Endothelial cell (in vitro differentiated cells): ENCODE results near the gene MACROD2. TPM values are rescaled to one million over a fixed set of nuclear protein-coding genes. Genes with fewer than 3 reads are reported as not detected.

ENCODE experiments used
- DNase-seq: peaks from one replicate; pipeline ENCODE4 v3.0.0; 2021; ENCODE audit warnings: low spot score
- H3K27ac Mint-ChIP-seq: one replicate; pipeline ENCODE4 v1.8.0; 2021; ENCODE audit warnings: mixed read lengths, inconsistent platforms; ENCODE audit not compliant: unreplicated experiment
- H3K27me3 Mint-ChIP-seq: one replicate; pipeline ENCODE4 v1.8.0; 2021; ENCODE audit warnings: mild to moderate bottlenecking, moderate library complexity, mixed read lengths, inconsistent platforms; ENCODE audit not compliant: unreplicated experiment
- H3K36me3 Mint-ChIP-seq: one replicate; pipeline ENCODE4 v1.8.0; 2021; ENCODE audit warnings: mild to moderate bottlenecking, low read depth, mixed read lengths, inconsistent platforms; ENCODE audit not compliant: unreplicated experiment
- H3K4me1 Mint-ChIP-seq: one replicate; pipeline ENCODE4 v1.8.0; 2021; ENCODE audit warnings: mild to moderate bottlenecking, mixed read lengths, inconsistent platforms; ENCODE audit not compliant: unreplicated experiment
- H3K4me3 Mint-ChIP-seq: one replicate; pipeline ENCODE4 v1.8.0; 2021; ENCODE audit warnings: mild to moderate bottlenecking, mixed read lengths, inconsistent platforms; ENCODE audit not compliant: unreplicated experiment
- H3K9me3 Mint-ChIP-seq: one replicate; pipeline ENCODE4 v1.8.0; 2021; ENCODE audit warnings: mixed read lengths, inconsistent platforms; ENCODE audit not compliant: unreplicated experiment
- CTCF ChIP-seq: fragments of 200-600 bp; sonication (generic); IDR thresholded peaks from one replicate; pipeline ENCODE4 v1.5.0; 2021; ENCODE audit warnings: antibody characterized with exemption; ENCODE audit not compliant: unreplicated experiment
- total RNA-seq: library from RNA; stranded (reverse); fragmentation: NEBNext Ultra II Directional; extraction: Animal tissue kit (Norgen Biotek cat#: 25700); gene quantifications from one replicate; pipeline ENCODE4 v1.2.1, GENCODE V29; 2021; ENCODE audit not compliant: unreplicated experiment

MACROD2 gene
- total RNA-seq, 1 donor from 2014 or later, result 6.4 TPM

GRCh38 chr20:15179381-15179780, 1184.1 kb downstream of the MACROD2 start:
- Mint-ChIP-seq H3K27me3 (no peaks in the 10 kb centered on the region), H3K9me3 (no peaks in the 10 kb centered on the region), H3K36me3 (no peaks in the 10 kb centered on the region), H3K4me1 (no peaks in the 10 kb centered on the region), H3K4me3 (no peak overlapping the region), H3K27ac (no peak overlapping the region)
- TF ChIP-seq CTCF, result no peak
- DNase-seq, result no peak

- H3K36me3 Mint-ChIP-seq, result no peaks in the 10 kb centered on the region
- no peaks in the 10 kb centered on the region for H3K27me3 Mint-ChIP-seq
- no peak for DNase-seq
- no peak for TF ChIP-seq CTCF
- no peak overlapping the region for H3K4me3 Mint-ChIP-seq
- no peaks in the 10 kb centered on the region for H3K4me1 Mint-ChIP-seq
- no peak overlapping the region for H3K27ac Mint-ChIP-seq
- H3K9me3 Mint-ChIP-seq, result no peaks in the 10 kb centered on the region
These were observed 1184.5 kb downstream of the MACROD2 start for GRCh38 chr20:15179781-15180180.

GRCh38 chr20:15185322-15185721, 1190.0 kb downstream of the MACROD2 start:
- no peaks in the 10 kb centered on the region for H3K4me1 Mint-ChIP-seq
- H3K9me3 Mint-ChIP-seq, result no peaks in the 10 kb centered on the region
- no peak for TF ChIP-seq CTCF
- H3K27me3 Mint-ChIP-seq, result no peaks in the 10 kb centered on the region
- no peaks in the 10 kb centered on the region for H3K36me3 Mint-ChIP-seq
- no peak overlapping the region for H3K4me3 Mint-ChIP-seq
- DNase-seq, result no peak
- no peak overlapping the region for H3K27ac Mint-ChIP-seq

- Mint-ChIP-seq H3K36me3 (no peaks in the 10 kb centered on the region), H3K4me1 (no peaks in the 10 kb centered on the region), H3K9me3 (no peaks in the 10 kb centered on the region), H3K27ac (no peak overlapping the region), H3K4me3 (no peak overlapping the region), H3K27me3 (no peaks in the 10 kb centered on the region)
- no peak for TF ChIP-seq CTCF
- no peak for DNase-seq
These were observed 1190.6 kb downstream of the MACROD2 start for GRCh38 chr20:15185913-15186312.

GRCh38 chr20:15187612-15188011, 1192.3 kb downstream of the MACROD2 start:
- Mint-ChIP-seq H3K36me3 (no peaks in the 10 kb centered on the region), H3K27me3 (no peaks in the 10 kb centered on the region), H3K4me1 (no peaks in the 10 kb centered on the region), H3K4me3 (no peak overlapping the region), H3K27ac (no peak overlapping the region), H3K9me3 (no peaks in the 10 kb centered on the region)
- DNase-seq, result no peak
- TF ChIP-seq CTCF, result no peak
